HCT116 (cell line): ENCODE data around the gene SASS6.

Experiments used
- CTCF ChIP-seq, 3 experiments: fragments of 200-600 bp in 1 of 3; sonication (generic) in 1 of 3; IDR thresholded peaks in 2 of 3; conservative IDR thresholded peaks in 1 of 3; 2 replicates each; pipeline ENCODE4 v1.5.1; 2012 to 2017; ENCODE audit warnings: low read depth in 2 of 3, low read length in 2 of 3, antibody characterized with exemption in 1 of 3, borderline replicate concordance in 1 of 3, control low read depth in 1 of 3, mild to moderate bottlenecking in 1 of 3, mixed read lengths in 1 of 3, mixed run types in 1 of 3, moderate library complexity in 1 of 3; ENCODE audit not compliant: insufficient read depth in 1 of 3
- EGR1 ChIP-seq: IDR thresholded peaks from 2 replicates; pipeline ENCODE4 v1.6.1; 2012; ENCODE audit warnings: low read depth
- EZH2 ChIP-seq: fragments of 200-600 bp; sonication (generic); IDR thresholded peaks from 2 replicates; pipeline ENCODE4 v1.6.1; 2017; ENCODE audit warnings: antibody characterized with exemption, mixed run types
- EZH2phosphoT487 ChIP-seq: fragments of 200-600 bp; IDR thresholded peaks from 2 replicates; pipeline ENCODE4 v1.6.1; 2018; ENCODE audit warnings: antibody characterized with exemption, borderline replicate concordance
- JUND ChIP-seq: IDR thresholded peaks from 2 replicates; pipeline ENCODE4 v1.6.1; 2012
- POLR2A ChIP-seq: IDR thresholded peaks from 2 replicates; pipeline ENCODE4 v1.7.0; 2011; ENCODE audit warnings: borderline replicate concordance; ENCODE audit not compliant: insufficient read depth, insufficient read length; ENCODE audit errors: extremely low read depth
- POLR2AphosphoS5 ChIP-seq: IDR thresholded peaks from 2 replicates; pipeline ENCODE4 v1.6.1; 2011; ENCODE audit warnings: mild to moderate bottlenecking, low read depth, low read length, moderate library complexity
- REST ChIP-seq: IDR thresholded peaks from 2 replicates; pipeline ENCODE4 v1.6.1; 2012; ENCODE audit warnings: low read depth
- YY1 ChIP-seq: IDR thresholded peaks from 2 replicates; pipeline ENCODE4 v1.6.1; 2011; ENCODE audit warnings: low read length, low read depth, moderate library complexity, mild to moderate bottlenecking; ENCODE audit not compliant: insufficient replicate concordance; ENCODE audit errors: extremely low read depth
- ZNF274 ChIP-seq: fragments of 200-500 bp; sonication (Bioruptor generic); IDR thresholded peaks from 2 replicates; pipeline ENCODE4 v1.6.1; 2014; ENCODE audit warnings: mild to moderate bottlenecking, low read depth, low read length, inconsistent platforms
- TF ChIP-seq, protein P1 (sequence below): IDR thresholded peaks from 2 replicates; pipeline ENCODE4 v1.6.1; 2012

- TF ChIP-seq EZH2 (no peak), CTCF (IDR thresholded peaks at IDR 0.05 in 2 of 3, conservative IDR thresholded peaks at IDR 0.05 in 1 of 3; ENCODE audit: borderline replicate concordance in 1 of 3, insufficient read depth in 1 of 3, low read depth in 2 of 3, low read length in 2 of 3) (no peak), YY1 (no peak), POLR2AphosphoS5 (no peak), ZNF274 (no peak), EZH2phosphoT487 (no peak), POLR2A (no peak), REST (no peak), JUND (no peak), EGR1 (no peak)
- TF ChIP-seq, protein P1, sequence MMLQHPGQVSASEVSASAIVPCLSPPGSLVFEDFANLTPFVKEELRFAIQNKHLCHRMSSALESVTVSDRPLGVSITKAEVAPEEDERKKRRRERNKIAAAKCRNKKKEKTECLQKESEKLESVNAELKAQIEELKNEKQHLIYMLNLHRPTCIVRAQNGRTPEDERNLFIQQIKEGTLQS: no peak
These were observed 45.4 kb upstream of the SASS6 start, which contains the start of gene LRRC39 for GRCh38 chr1:100178091-100178490.
